HT-29 (cell line): ENCODE results near the gene C16orf96. TPM values are rescaled to one million over a fixed set of nuclear protein-coding genes. Genes with fewer than 3 reads are reported as not detected.

ENCODE experiments used
- DNase-seq: peaks from one replicate; pipeline ENCODE4 v3.0.0-alpha.2; 2015; ENCODE audit warnings: low spot score
- small RNA-seq: library from RNA; depleted of rRNA; stranded (forward); fragments of <200 nt; gene quantifications from one replicate; pipeline ENCODE3, GENCODE V24; 2014
- total RNA-seq: library from RNA; depleted of rRNA; stranded (reverse); fragments of >200 nt; shearing (Covaris generic); gene quantifications from 2 replicates; pipeline ENCODE4 v1.2.3, GENCODE V29; 2014; rRNA removed

C16orf96 gene
- total RNA-seq, 1 experiment from 2014 or later: not detected

- no peak for DNase-seq
Observed at GRCh38 chr16:4646773-4647643, 90.9 kb downstream of the C16orf96 start.

GRCh38 chr16:4647644-4647980 is 91.5 kb downstream of the C16orf96 start:
- DNase-seq: no peak

DNA sequence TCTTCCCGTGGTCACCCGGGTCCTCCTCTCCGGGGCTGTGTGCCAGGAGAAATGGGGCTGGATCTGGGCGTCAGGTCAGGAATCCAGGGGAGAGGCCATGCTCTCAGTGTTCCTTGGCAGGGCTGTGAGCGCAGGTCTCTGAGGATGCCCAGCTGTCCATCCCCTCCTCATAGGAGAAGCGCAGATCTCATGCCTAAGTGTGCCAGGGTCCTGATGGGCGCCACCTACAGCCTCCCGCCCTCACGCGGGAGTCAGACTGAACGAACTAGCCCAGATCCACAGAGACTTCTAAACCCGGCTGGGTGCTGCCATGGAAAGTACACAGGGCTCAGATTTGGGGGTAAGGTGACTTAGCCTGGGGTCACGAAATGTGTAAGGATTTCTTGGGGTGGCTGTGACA is 92.8 kb downstream of the C16orf96 start:
- DNase-seq: no peak

- DNase-seq: no peak
Observed at GRCh38 chr16:4649744-4650442, 93.8 kb downstream of the C16orf96 start.

Small RNA genes lying within 50 kb of the gene (small RNA-seq; reads per million reads assigned to genes)
- gene RN7SL850P: not detected

Other genes starting within 250 kb of the C16orf96 start
- 6.7 and 7.4 TPM in 2 replicates for gene GLIS2, start 240.3 kb upstream of the C16orf96 start, total RNA-seq
- gene PAM16, start 205.0 kb upstream of the C16orf96 start, total RNA-seq: 159 and 165 TPM in 2 replicates
- 1.8 and 2.2 TPM in 2 replicates for gene VASN, start 184.5 kb upstream of the C16orf96 start, total RNA-seq
- gene CORO7, start 139.7 kb upstream of the C16orf96 start, total RNA-seq: 36.8 and 48.6 TPM in 2 replicates
- gene DNAJA3, start 130.5 kb upstream of the C16orf96 start, total RNA-seq: 82.4 and 86.9 TPM in 2 replicates
- gene NMRAL1, start 81.7 kb upstream of the C16orf96 start, total RNA-seq: 81.3 and 109 TPM in 2 replicates
- 105 and 113 TPM in 2 replicates for gene HMOX2, start 79.9 kb upstream of the C16orf96 start, total RNA-seq
- not detected in 2 replicates for gene CDIP1, start 17.6 kb upstream of the C16orf96 start, total RNA-seq
- gene UBALD1, start 58.5 kb downstream of the C16orf96 start, total RNA-seq: 58.0 and 83.0 TPM in 2 replicates
- gene MGRN1, start 68.5 kb downstream of the C16orf96 start, total RNA-seq: 27.4 and 31.3 TPM in 2 replicates
- 81.9 and 82.4 TPM in 2 replicates for gene NUDT16L1, start 137.2 kb downstream of the C16orf96 start, total RNA-seq
- 27.2 and 29.7 TPM in 2 replicates for gene ANKS3, start 177.9 kb downstream of the C16orf96 start, total RNA-seq
- 2.5 and 5.8 TPM in 2 replicates for gene DNAAF8, start 178.2 kb downstream of the C16orf96 start, total RNA-seq
- 17.7 and 30.4 TPM in 2 replicates for gene ZNF500, start 210.8 kb downstream of the C16orf96 start, total RNA-seq
- 0.76 TPM in 1 of 2 replicates, not detected in the other for gene SEPTIN12, start 232.0 kb downstream of the C16orf96 start, total RNA-seq
- gene SMIM22, start 239.0 kb downstream of the C16orf96 start, total RNA-seq: 282 and 291 TPM in 2 replicates
- gene ROGDI, start 246.3 kb downstream of the C16orf96 start, total RNA-seq: 66.0 and 85.8 TPM in 2 replicates